Glutamatergic neuron (in vitro differentiated cells): ENCODE measurements around the gene LTC4S. TPM values are rescaled to one million over a fixed set of nuclear protein-coding genes. Genes with fewer than 3 reads are reported as not detected.
A peak's percentile ranks its signal among the peaks of the same experiment; 100 is the strongest.

ENCODE experiments used
- DNase-seq: peaks from one replicate; pipeline ENCODE4 v3.0.0; 2022
- H3K27ac Mint-ChIP-seq: one replicate; pipeline ENCODE4 v1.8.0; 2020; ENCODE audit warnings: mild to moderate bottlenecking, mixed read lengths, inconsistent platforms; ENCODE audit not compliant: unreplicated experiment
- H3K27me3 Mint-ChIP-seq: one replicate; pipeline ENCODE4 v1.8.0; 2020; ENCODE audit warnings: mild to moderate bottlenecking, moderate library complexity, mixed read lengths, inconsistent platforms; ENCODE audit not compliant: unreplicated experiment
- H3K36me3 Mint-ChIP-seq: one replicate; pipeline ENCODE4 v1.8.0; 2020; ENCODE audit warnings: mild to moderate bottlenecking, mixed read lengths, inconsistent platforms; ENCODE audit not compliant: unreplicated experiment
- H3K4me1 Mint-ChIP-seq: one replicate; pipeline ENCODE4 v1.8.0; 2020; ENCODE audit warnings: mild to moderate bottlenecking, low read depth, mixed read lengths, inconsistent platforms; ENCODE audit not compliant: unreplicated experiment
- H3K4me3 Mint-ChIP-seq: one replicate; pipeline ENCODE4 v1.8.0; 2020; ENCODE audit warnings: mild to moderate bottlenecking, mixed read lengths, inconsistent platforms; ENCODE audit not compliant: unreplicated experiment
- H3K9me3 Mint-ChIP-seq: one replicate; pipeline ENCODE4 v1.8.0; 2020; ENCODE audit warnings: mild to moderate bottlenecking, moderate library complexity, mixed read lengths, inconsistent platforms; ENCODE audit not compliant: unreplicated experiment
- CTCF ChIP-seq: fragments of 200-600 bp; sonication (generic); IDR thresholded peaks from one replicate; pipeline ENCODE4 v1.5.0; 2021; ENCODE audit not compliant: partially characterized antibody, unreplicated experiment
- total RNA-seq: library from RNA; stranded (reverse); fragmentation: NEBNext Ultra II Directional; extraction: Animal tissue kit (Norgen Biotek cat#: 25700); gene quantifications from one replicate; pipeline ENCODE4 v1.2.1, GENCODE V29; 2021; ENCODE audit not compliant: unreplicated experiment

The LTC4S gene
- total RNA-seq, 1 donor from 2014 or later, result 0.91 TPM

- H3K9me3 Mint-ChIP-seq, result peaks cover 12% of the 10 kb centered on the region
- DNase-seq, result no peak
- H3K27me3 Mint-ChIP-seq, result peaks cover 11% of the 10 kb centered on the region
- H3K36me3 Mint-ChIP-seq, result peaks cover 4% of the 10 kb centered on the region
- peaks cover 13% of the 10 kb centered on the region for H3K4me1 Mint-ChIP-seq
- peak overlapping the region; percentile 64 for H3K27ac Mint-ChIP-seq
- peak overlapping the region; percentile 75 for H3K4me3 Mint-ChIP-seq
- no peak for TF ChIP-seq CTCF
Observed at GRCh38 chr5:179817890-179818745, 24.3 kb downstream of the LTC4S start.

- no peak for TF ChIP-seq CTCF
- H3K9me3 Mint-ChIP-seq, result peaks cover 13% of the 10 kb centered on the region
- H3K27me3 Mint-ChIP-seq, result peaks cover 11% of the 10 kb centered on the region
- peak overlapping the region; percentile 75 for H3K4me3 Mint-ChIP-seq
- peaks cover 15% of the 10 kb centered on the region for H3K4me1 Mint-ChIP-seq
- H3K27ac Mint-ChIP-seq, result peak overlapping the region; percentile 33
- peaks cover 4% of the 10 kb centered on the region for H3K36me3 Mint-ChIP-seq
- DNase-seq, result peak; percentile 74
Observed at GRCh38 chr5:179818746-179819295, 25.0 kb downstream of the LTC4S start.

GRCh38 chr5:179819296-179820126 is 25.7 kb downstream of the LTC4S start:
- H3K36me3 Mint-ChIP-seq, result peaks cover 4% of the 10 kb centered on the region
- no peak overlapping the region for H3K27ac Mint-ChIP-seq
- peaks cover 15% of the 10 kb centered on the region for H3K4me1 Mint-ChIP-seq
- no peak for TF ChIP-seq CTCF
- DNase-seq, result peak; percentile 58
- peaks cover 13% of the 10 kb centered on the region for H3K9me3 Mint-ChIP-seq
- H3K27me3 Mint-ChIP-seq, result peaks cover 11% of the 10 kb centered on the region
- peak overlapping the region; percentile 57 for H3K4me3 Mint-ChIP-seq

GRCh38 chr5:179820127-179820482 is 26.3 kb downstream of the LTC4S start:
- Mint-ChIP-seq H3K4me1 (peaks cover 18% of the 10 kb centered on the region), H3K27me3 (peaks cover 13% of the 10 kb centered on the region), H3K36me3 (peaks cover 4% of the 10 kb centered on the region), H3K27ac (no peak overlapping the region), H3K4me3 (peak overlapping the region; percentile 57), H3K9me3 (peaks cover 13% of the 10 kb centered on the region)
- TF ChIP-seq CTCF, result no peak
- no peak for DNase-seq
